Activated T-cell treated with anti-CD3 and anti-CD28 coated beads, Interleukin-2, amount 50 U/mL, for 24 hours (primary cell): Measurements from ENCODE around the gene RSPH1.
A peak's percentile ranks its signal among the peaks of the same experiment; 100 is the strongest.

Experiments used
- DNase-seq: peaks from one replicate; pipeline ENCODE4 v3.0.0-alpha.2; 2020
- H3K27ac Mint-ChIP-seq: 2 replicates; pipeline ENCODE4 v1.8.0; 2020; ENCODE audit warnings: mild to moderate bottlenecking, mixed read lengths
- H3K27me3 Mint-ChIP-seq: 2 replicates; pipeline ENCODE4 v1.8.0; 2020; ENCODE audit warnings: mixed read lengths
- H3K36me3 Mint-ChIP-seq: 2 replicates; pipeline ENCODE4 v1.8.0; 2020; ENCODE audit warnings: low read depth, mixed read lengths
- H3K4me1 Mint-ChIP-seq: 2 replicates; pipeline ENCODE4 v1.8.0; 2020; ENCODE audit warnings: low read depth, mixed read lengths
- H3K4me3 Mint-ChIP-seq: 2 replicates; pipeline ENCODE4 v1.8.0; 2020; ENCODE audit warnings: mild to moderate bottlenecking, moderate library complexity, mixed read lengths
- H3K9me3 Mint-ChIP-seq: 2 replicates; pipeline ENCODE4 v1.8.0; 2020; ENCODE audit warnings: mixed read lengths

RSPH1 gene

GRCh38 chr21:42513151-42513984 is 17.3 kb upstream of the RSPH1 start, which contains the start of gene SLC37A1:
TSS of gene SLC37A1 (plus strand) at chr21:42513852. CDS start at chr21:42518455, 4,603 bp downstream.
- DNase-seq, result peak; percentile 72
- Mint-ChIP-seq H3K4me1 (peaks cover 33% of the 10 kb centered on the region), H3K27me3 (no peaks in the 10 kb centered on the region), H3K36me3 (peaks cover 17% of the 10 kb centered on the region), H3K9me3 (no peaks in the 10 kb centered on the region), H3K27ac (peak within 1 kb of the TSS; percentile 77), H3K4me3 (peak within 1 kb of the TSS; percentile 80)

GRCh38 chr21:42512346-42513034 is 16.5 kb upstream of the RSPH1 start:
- no peak overlapping the region for H3K27ac Mint-ChIP-seq
- H3K4me1 Mint-ChIP-seq, result peaks cover 29% of the 10 kb centered on the region
- no peaks in the 10 kb centered on the region for H3K27me3 Mint-ChIP-seq
- no peaks in the 10 kb centered on the region for H3K9me3 Mint-ChIP-seq
- H3K36me3 Mint-ChIP-seq, result peaks cover 9% of the 10 kb centered on the region
- peak overlapping the region; percentile 75 for H3K4me3 Mint-ChIP-seq
- DNase-seq, result no peak

GRCh38 chr21:42509244-42509643 is 13.2 kb upstream of the RSPH1 start:
- Mint-ChIP-seq H3K9me3 (no peaks in the 10 kb centered on the region), H3K27me3 (no peaks in the 10 kb centered on the region), H3K4me3 (no peak overlapping the region), H3K27ac (no peak overlapping the region), H3K36me3 (no peaks in the 10 kb centered on the region), H3K4me1 (peaks cover 3% of the 10 kb centered on the region)
- no peak for DNase-seq

GRCh38 chr21:42508371-42508770 is 12.3 kb upstream of the RSPH1 start:
- DNase-seq, result no peak
- no peak overlapping the region for H3K4me3 Mint-ChIP-seq
- peaks cover 10% of the 10 kb centered on the region for H3K4me1 Mint-ChIP-seq
- no peak overlapping the region for H3K27ac Mint-ChIP-seq
- H3K27me3 Mint-ChIP-seq, result no peaks in the 10 kb centered on the region
- no peaks in the 10 kb centered on the region for H3K36me3 Mint-ChIP-seq
- H3K9me3 Mint-ChIP-seq, result no peaks in the 10 kb centered on the region

- no peak overlapping the region for H3K4me3 Mint-ChIP-seq
- DNase-seq, result no peak
- H3K36me3 Mint-ChIP-seq, result no peaks in the 10 kb centered on the region
- H3K9me3 Mint-ChIP-seq, result no peaks in the 10 kb centered on the region
- H3K4me1 Mint-ChIP-seq, result peaks cover 7% of the 10 kb centered on the region
- no peaks in the 10 kb centered on the region for H3K27me3 Mint-ChIP-seq
- no peak overlapping the region for H3K27ac Mint-ChIP-seq
Measured at GRCh38 chr21:42507418-42507817, 11.4 kb upstream of the RSPH1 start.

- Mint-ChIP-seq H3K27me3 (no peaks in the 10 kb centered on the region), H3K27ac (no peak overlapping the region), H3K4me3 (no peak overlapping the region), H3K36me3 (no peaks in the 10 kb centered on the region), H3K9me3 (no peaks in the 10 kb centered on the region), H3K4me1 (peaks cover 7% of the 10 kb centered on the region)
- DNase-seq, result no peak
Measured at GRCh38 chr21:42505090-42505726, 9.2 kb upstream of the RSPH1 start.

GRCh38 chr21:42503711-42504110 is 7.7 kb upstream of the RSPH1 start:
- Mint-ChIP-seq H3K9me3 (no peaks in the 10 kb centered on the region), H3K27ac (no peak overlapping the region), H3K27me3 (no peaks in the 10 kb centered on the region), H3K36me3 (no peaks in the 10 kb centered on the region), H3K4me1 (peaks cover 7% of the 10 kb centered on the region), H3K4me3 (no peak overlapping the region)
- DNase-seq, result no peak

GRCh38 chr21:42500736-42501135 is 4.7 kb upstream of the RSPH1 start:
- peaks cover 20% of the 10 kb centered on the region for H3K4me1 Mint-ChIP-seq
- H3K27me3 Mint-ChIP-seq, result no peaks in the 10 kb centered on the region
- no peak overlapping the region for H3K4me3 Mint-ChIP-seq
- no peaks in the 10 kb centered on the region for H3K9me3 Mint-ChIP-seq
- no peak overlapping the region for H3K27ac Mint-ChIP-seq
- DNase-seq, result no peak
- no peaks in the 10 kb centered on the region for H3K36me3 Mint-ChIP-seq

GRCh38 chr21:42500225-42500624 is 4.2 kb upstream of the RSPH1 start:
- Mint-ChIP-seq H3K4me3 (no peak overlapping the region), H3K9me3 (no peaks in the 10 kb centered on the region), H3K27me3 (no peaks in the 10 kb centered on the region), H3K27ac (no peak overlapping the region), H3K4me1 (peaks cover 24% of the 10 kb centered on the region), H3K36me3 (no peaks in the 10 kb centered on the region)
- DNase-seq, result no peak

- Mint-ChIP-seq H3K27me3 (no peaks in the 10 kb centered on the region), H3K4me3 (no peak overlapping the region), H3K4me1 (peaks cover 24% of the 10 kb centered on the region), H3K36me3 (no peaks in the 10 kb centered on the region), H3K9me3 (no peaks in the 10 kb centered on the region), H3K27ac (no peak overlapping the region)
- no peak for DNase-seq
Measured at GRCh38 chr21:42499444-42500112, 3.6 kb upstream of the RSPH1 start.

- Mint-ChIP-seq H3K27ac (no peak overlapping the region), H3K27me3 (no peaks in the 10 kb centered on the region), H3K4me1 (peaks cover 17% of the 10 kb centered on the region), H3K4me3 (no peak overlapping the region), H3K36me3 (no peaks in the 10 kb centered on the region), H3K9me3 (no peaks in the 10 kb centered on the region)
- DNase-seq, result no peak
Measured at GRCh38 chr21:42498012-42498411, 2.0 kb upstream of the RSPH1 start.

GRCh38 chr21:42496839-42497202 is 797 bp upstream of the RSPH1 start:
- H3K9me3 Mint-ChIP-seq, result no peaks in the 10 kb centered on the region
- H3K4me3 Mint-ChIP-seq, result peak overlapping the region; percentile 87
- peak overlapping the region; percentile 88 for H3K27ac Mint-ChIP-seq

GRCh38 chr21:42495765-42496119 is 282 bp downstream of the RSPH1 start:
- Mint-ChIP-seq H3K4me1 (peaks cover 20% of the 10 kb centered on the region), H3K4me3 (peak overlapping the region; percentile 87), H3K36me3 (no peaks in the 10 kb centered on the region), H3K27ac (peak overlapping the region; percentile 88), H3K27me3 (no peaks in the 10 kb centered on the region), H3K9me3 (no peaks in the 10 kb centered on the region)
- DNase-seq, result no peak

More at GRCh38 chr21:42496839-42497202, 797 bp upstream of the RSPH1 start:
- Mint-ChIP-seq H3K36me3 (no peaks in the 10 kb centered on the region), H3K4me1 (peaks cover 20% of the 10 kb centered on the region), H3K27me3 (no peaks in the 10 kb centered on the region)
- no peak for DNase-seq

- H3K4me1 Mint-ChIP-seq, result peaks cover 20% of the 10 kb centered on the region
- DNase-seq, result no peak
- no peaks in the 10 kb centered on the region for H3K27me3 Mint-ChIP-seq
- no peak overlapping the region for H3K27ac Mint-ChIP-seq
- no peaks in the 10 kb centered on the region for H3K36me3 Mint-ChIP-seq
- H3K9me3 Mint-ChIP-seq, result no peaks in the 10 kb centered on the region
- no peak overlapping the region for H3K4me3 Mint-ChIP-seq
Measured at GRCh38 chr21:42495027-42495426, 997 bp downstream of the RSPH1 start.
